GM19351 (cell line): ENCODE data around the gene SMIM35.

Experiments
- ATAC-seq: cut with Tn5 transposase; IDR thresholded peaks from one replicate; pipeline ENCODE4 v1.9.1; 2021; ENCODE audit warnings: mild to moderate bottlenecking, moderate library complexity; ENCODE audit not compliant: unreplicated experiment

The SMIM35 gene

DNA sequence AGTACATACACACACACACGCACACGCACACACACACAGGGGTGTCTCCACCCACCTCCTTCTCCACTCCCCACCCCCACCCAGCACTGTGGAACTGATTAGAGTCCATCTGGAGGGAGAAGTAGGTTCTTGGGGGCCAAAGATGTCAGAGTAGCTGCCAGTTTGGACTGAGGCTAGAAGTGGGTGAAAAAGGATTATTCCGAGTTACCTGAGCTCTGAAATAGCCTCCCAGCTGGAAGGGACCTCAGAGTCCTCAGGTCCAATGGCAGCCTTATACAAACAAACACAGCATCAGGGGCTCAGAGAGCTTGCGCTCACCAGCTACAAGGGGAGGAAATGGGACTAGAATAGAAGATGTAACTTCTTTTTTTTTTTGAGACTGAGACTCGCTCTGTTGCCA, 79.7 kb downstream of the SMIM35 start:
- no peak for ATAC-seq

DNA sequence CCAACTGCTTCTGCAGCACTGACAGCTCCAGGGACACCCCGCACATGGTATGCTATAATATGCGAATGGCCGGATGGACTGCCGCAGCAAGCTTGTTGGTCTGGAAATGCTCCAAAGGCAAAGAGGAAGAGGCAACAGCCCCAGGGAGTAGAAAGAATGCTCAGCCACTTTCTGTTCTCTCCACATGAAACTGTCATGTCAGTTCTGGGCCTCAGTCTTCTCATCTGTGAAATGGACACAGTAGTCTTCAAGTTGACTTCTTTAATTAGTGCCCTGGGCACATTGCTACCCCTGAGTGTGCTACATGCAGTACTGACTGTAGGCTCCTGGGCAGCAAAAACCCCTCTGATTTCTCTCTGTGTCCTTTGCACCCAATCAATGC, 80.6 kb downstream of the SMIM35 start:
- no peak for ATAC-seq

DNA sequence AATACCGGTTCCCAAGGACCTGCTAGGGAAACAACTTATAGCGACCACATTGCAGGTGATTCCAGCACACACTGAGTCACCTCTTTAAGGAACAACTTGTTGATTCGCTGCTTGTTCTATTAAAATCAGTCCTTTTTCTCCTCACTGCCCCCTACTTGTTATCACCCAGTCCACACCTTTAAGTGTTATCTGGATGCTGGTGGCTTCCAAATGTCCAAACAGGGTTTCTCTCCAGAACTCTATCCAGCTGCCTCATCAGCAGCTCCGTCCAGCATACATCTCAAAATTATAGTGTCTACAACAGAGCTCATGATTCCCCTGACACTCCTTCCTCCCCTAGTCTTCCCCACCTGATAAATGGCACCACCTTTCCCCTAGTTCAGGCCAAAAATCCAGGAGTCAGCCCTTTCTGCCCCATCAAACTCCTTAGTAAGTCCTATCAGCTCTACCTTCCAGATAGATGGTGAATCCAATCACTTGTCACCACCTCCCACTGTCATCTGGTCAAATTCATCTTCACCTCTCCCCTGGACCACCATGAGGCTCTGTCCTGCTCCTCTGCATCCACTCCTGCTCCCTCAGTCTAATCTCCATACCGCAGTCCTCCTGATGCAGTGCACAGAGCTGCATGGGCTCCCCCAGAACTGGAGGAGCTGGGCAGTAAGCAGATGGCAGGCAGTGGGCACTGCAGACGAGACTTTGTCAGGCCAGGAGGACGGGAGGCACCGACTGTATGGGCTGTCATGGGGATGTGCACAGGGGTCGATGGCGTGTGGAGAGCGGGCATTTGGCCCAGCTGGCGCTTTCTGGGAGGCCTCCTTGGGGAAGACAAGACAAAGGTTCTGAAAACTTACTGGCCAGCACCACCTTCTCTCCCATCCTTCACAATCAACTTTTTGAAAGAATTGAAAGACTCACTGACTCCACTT, 81.3 kb downstream of the SMIM35 start:
- ATAC-seq = no peak

GRCh38 chr11:118004543-118005223, 82.1 kb downstream of the SMIM35 start:
- no peak for ATAC-seq

GRCh38 chr11:118003456-118003855, 83.3 kb downstream of the SMIM35 start:
- ATAC-seq = no peak

- no peak for ATAC-seq
These were observed 84.0 kb downstream of the SMIM35 start for GRCh38 chr11:118002541-118003423.

- ATAC-seq = no peak
These were observed 84.7 kb downstream of the SMIM35 start for GRCh38 chr11:118002010-118002540.

GRCh38 chr11:118001494-118001971, 85.2 kb downstream of the SMIM35 start:
- no peak for ATAC-seq

DNA sequence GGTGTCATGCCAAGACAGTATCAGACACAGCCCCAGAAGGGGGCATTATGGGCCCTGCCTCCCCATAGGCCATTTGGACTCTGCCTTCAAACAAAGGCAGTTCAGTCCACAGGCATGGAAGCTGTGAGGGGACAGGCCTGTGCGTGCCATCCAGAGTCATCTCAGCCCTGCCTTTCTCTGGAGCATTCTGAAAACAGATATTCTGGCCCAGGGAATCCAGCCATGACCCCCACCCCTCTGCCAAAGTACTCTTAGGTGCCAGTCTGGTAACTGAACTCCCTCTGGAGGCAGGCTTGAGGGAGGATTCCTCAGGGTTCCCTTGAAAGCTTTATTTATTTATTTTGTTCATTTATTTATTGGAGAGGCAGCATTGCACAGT, 85.9 kb downstream of the SMIM35 start:
- no peak for ATAC-seq

DNA sequence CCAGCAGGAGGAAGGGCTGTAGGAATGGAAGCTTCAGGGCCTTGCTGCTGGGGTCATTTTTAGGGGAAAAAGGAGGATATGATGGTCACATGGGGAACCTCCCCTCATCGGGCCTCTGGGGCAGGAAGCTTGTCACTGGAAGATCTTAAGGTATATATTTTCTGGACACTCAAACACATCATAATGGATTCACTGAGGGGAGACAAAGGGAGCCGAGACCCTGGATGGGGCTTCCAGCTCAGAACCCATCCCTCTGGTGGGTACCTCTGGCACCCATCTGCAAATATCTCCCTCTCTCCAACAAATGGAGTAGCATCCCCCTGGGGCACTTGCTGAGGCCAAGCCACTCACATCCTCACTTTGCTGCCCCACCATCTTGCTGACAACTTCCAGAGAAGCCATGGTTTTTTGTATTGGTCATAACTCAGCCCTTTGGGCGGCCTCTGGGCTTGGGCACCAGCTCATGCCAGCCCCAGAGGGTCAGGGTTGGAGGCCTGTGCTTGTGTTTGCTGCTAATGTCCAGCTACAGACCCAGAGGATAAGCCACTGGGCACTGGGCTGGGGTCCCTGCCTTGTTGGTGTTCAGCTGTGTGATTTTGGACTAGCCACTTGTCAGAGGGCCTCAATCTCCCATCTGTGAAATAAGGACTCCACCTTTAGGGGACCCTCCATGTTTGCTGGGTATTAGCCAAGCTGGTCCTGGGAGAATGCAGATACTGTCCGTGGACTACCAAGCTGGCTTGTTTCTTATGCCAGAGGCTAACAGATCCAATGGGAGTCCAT, 86.5 kb downstream of the SMIM35 start:
- no peak for ATAC-seq

DNA sequence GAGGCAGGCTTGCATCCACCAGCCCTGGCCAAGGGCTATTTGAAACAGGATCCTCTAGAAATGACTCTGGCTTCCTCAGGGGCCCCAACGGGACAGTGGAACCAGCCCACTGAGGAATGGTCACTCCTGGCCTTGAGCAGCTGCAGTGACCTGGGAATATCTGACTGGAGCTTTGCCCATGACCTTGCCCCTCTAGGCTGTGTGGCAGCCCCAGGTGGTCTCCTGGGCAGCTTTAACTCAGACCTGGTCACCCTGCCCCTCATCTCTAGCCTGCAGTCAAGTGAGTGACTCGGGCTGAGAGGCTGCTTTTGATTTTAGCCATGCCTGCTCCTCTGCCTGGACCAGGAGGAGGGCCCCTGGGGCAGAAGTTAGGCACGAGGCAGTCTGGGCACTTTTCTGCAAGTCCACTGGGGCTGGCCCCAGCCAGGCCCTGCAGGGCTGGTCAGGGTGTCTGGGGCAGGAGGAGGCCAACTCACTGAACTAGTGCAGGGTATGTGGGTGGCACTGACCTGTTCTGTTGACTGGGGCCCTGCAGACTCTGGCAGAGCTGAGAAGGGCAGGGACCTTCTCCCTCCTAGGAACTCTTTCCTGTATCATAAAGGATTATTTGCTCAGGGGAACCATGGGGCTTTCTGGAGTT, 87.3 kb downstream of the SMIM35 start:
- ATAC-seq = no peak

GRCh38 chr11:117998664-117999353, 88.0 kb downstream of the SMIM35 start:
- no peak for ATAC-seq

DNA sequence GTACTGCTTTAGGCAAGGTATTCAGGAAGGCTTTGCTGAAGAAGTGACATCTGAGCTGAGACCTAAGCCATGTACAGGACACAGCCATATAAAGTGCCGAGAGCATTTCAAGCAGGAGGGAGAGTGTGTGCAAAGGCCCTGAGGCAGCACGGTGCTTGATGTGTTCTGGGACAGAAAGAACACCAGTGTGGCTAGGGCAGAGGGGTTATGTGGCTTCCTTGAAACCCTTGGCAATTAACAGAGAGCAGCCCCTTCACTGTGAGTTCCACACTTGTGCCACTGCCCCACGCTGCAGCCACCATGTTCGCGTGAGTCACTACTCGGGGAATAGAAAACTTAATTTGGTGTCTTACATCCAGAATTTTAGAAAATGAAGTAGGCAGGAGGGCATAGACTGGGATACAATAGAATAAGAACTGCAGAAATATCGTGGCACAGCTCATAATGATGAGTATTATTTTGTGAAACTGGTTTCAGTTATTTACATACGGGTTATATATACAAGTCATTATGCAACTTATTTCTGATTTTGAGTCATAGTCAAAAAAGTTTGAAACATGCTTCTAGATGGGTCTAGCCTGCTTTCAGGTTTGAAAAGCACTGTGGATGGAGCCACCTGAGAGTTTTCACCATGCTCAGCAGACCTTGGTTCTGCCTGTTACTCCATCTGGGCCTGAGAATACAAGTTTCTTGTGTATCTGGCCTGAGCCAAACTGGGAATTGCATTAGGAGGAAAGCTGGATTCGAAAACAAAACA, 88.8 kb downstream of the SMIM35 start:
- peak; percentile 75 for ATAC-seq

DNA sequence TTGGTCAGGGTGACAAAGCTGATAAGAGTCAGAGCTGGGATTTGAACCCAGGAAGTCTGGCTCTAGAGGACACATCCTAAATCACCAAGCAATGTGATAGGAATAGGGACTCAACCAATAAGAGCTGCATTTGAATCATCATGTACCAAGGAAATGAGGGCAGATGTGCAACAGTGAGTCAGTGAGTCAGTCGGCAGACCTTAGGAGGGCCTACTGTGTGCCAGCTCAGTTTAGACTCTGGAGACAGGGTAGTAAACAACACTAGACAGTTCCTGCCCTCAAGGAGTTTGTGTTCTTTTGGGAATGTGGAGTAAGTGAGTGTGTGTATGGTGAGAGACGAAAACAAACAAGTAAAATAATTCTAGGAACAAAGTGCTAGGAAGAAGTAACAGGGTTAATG, 89.4 kb downstream of the SMIM35 start:
- no peak for ATAC-seq

DNA sequence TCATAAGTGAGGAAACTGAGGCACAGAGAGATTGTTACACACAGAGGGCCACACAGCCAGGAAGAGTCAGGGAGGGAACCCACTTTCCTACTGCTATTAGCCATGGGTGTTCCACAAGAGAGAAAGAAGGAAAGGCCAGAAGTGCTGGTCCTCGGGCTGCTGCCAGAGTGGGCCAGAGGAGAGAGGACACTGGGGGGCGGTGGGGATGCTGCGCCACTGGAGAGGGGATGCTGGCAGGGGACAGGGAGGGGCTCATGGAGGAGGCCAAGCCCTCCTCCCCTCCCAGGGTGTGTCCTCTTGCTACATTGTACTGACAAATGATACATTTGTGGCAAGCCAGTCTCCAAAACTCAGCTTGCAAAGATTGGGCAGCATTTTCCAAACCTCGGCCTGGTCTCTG, 90.7 kb downstream of the SMIM35 start:
- ATAC-seq = no peak

DNA sequence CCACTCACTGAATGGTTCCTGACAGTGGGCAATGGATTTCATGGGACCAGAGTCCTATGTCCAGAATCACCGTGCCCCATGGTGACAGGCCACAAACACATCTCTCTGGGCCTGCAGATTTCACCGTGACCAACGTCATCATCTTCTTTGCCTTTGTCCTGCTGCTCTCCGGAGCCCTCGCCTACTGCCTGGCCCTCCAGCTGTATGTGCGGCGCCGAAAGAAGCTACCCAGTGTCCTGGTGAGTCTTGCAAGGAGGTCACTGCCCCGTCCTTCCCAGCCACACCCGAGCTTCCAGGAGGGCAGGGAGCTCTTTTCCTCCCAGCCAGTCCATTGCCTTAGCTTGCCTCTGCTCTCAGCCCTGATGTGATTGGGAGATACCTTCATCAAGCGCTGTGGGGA, 91.3 kb downstream of the SMIM35 start:
- no peak for ATAC-seq

- ATAC-seq = no peak
These were observed 92.6 kb downstream of the SMIM35 start for GRCh38 chr11:117993988-117994745.

GRCh38 chr11:117992620-117993019, 94.1 kb downstream of the SMIM35 start:
- ATAC-seq = no peak
